GM12891 (cell line): ENCODE data around the gene GP1BA.

Source experiments
- PAX5 ChIP-seq: IDR thresholded peaks from 2 replicates; pipeline ENCODE4 v1.6.1; 2011; ENCODE audit warnings: low read length, moderate library complexity, mild to moderate bottlenecking; ENCODE audit not compliant: insufficient read depth, severe bottlenecking
- POLR2A ChIP-seq: IDR thresholded peaks from 2 replicates; pipeline ENCODE4 v1.6.1; 2011; ENCODE audit warnings: low read depth, low read length, control low read depth
- POLR2AphosphoS5 ChIP-seq: IDR thresholded peaks from 2 replicates; pipeline ENCODE4 v1.6.1; 2011; ENCODE audit warnings: low read depth, low read length, control low read depth
- POU2F2 ChIP-seq: IDR thresholded peaks from 2 replicates; pipeline ENCODE4 v1.6.1; 2011; ENCODE audit warnings: low read depth, mild to moderate bottlenecking, control low read depth, low read length, moderate library complexity
- SPI1 ChIP-seq: IDR thresholded peaks from 2 replicates; pipeline ENCODE4 v1.6.1; 2011; ENCODE audit warnings: low read depth, low read length, control low read depth
- TAF1 ChIP-seq: IDR thresholded peaks from 2 replicates; pipeline ENCODE4 v1.6.1; 2011; ENCODE audit warnings: low read depth, low read length, control low read depth

- no peak for TF ChIP-seq POLR2A
- no peak for TF ChIP-seq SPI1
- TF ChIP-seq POLR2AphosphoS5: no peak
- no peak for TF ChIP-seq TAF1
- TF ChIP-seq PAX5: no peak
- no peak for TF ChIP-seq POU2F2
Observed at GRCh38 chr17:4939546-4939795, 7.4 kb downstream of the GP1BA start.
